G401.6 (cell line): Measurements from ENCODE around the gene C16orf86.
"Not testable (repeated sequence)": the region's sequence is repeated elsewhere in the genome, so short reads cannot be mapped to it uniquely, and the experiment has no call there.

Source experiments
- FAIRE-seq: peaks from 2 replicates; lab custom pipeline; 2012; peaks lifted over from hg19 to GRCh38; lab: Jason Lieb, UNC

Gene C16orf86

DNA sequence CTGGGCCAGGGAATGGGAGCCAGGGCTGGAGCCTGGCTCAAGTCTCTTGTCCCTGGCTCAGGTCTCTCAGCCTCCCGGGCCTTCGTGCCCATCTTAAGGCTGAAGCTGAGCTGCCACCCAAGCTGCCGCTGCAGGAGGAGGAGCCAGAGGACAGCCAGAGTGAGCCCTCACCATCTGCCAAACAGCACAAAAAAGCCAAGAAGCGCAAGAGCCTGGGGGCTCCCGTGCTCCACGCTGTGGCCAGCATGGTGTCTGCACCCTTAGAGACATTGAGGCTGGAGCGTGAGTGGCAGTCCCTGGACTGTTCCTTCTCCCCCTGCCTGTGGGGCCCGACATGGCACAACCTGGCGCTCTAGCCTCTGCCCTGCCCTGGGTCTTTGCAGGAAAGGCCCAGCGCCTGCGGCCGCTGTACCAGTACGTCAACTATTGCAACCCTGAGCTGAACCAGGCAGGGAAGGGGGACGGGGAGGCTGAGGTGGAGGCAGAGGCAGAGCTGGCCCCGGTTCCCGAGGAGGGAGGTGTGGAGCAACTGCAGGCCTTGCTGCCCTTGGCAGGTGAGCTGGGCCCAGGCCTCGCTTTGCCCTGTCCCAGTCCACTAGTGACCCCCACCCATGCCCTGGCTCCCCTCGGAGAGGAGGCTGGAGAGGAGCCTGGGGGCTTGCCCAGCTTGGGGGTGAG lies 1.3 kb downstream of the C16orf86 start:
- no peak for FAIRE-seq

- no peak for FAIRE-seq
These were observed 2.0 kb downstream of the C16orf86 start for GRCh38 chr16:67668495-67669157.

DNA sequence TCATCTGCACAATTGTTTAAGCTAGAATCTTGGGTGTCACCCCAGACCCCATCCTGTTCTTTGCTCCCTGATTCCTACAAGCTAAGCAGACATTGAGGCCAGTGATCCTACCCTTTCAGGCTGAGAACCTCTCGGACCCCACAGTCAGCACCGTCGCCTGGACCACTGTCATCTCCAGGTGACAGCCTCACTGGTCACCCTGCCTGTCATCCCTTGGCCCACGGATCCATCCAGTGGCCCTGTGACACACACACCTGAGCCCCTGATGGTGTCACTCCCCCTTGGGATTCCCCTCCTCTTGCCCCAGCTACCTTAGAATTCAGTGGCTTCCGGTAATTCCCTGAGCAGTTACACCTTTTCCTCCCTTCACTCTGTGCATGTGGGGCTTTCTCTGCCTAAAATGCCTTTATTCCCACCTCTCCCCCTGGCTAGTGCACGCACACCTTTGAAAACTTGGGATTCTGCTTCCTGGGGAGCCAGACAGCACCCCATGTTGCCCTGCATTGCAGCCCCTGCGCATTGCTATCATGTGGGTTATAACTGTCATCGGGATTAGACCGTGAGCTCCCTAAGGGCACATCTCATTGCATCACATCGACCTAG lies 3.0 kb downstream of the C16orf86 start:
- FAIRE-seq, result no peak

DNA sequence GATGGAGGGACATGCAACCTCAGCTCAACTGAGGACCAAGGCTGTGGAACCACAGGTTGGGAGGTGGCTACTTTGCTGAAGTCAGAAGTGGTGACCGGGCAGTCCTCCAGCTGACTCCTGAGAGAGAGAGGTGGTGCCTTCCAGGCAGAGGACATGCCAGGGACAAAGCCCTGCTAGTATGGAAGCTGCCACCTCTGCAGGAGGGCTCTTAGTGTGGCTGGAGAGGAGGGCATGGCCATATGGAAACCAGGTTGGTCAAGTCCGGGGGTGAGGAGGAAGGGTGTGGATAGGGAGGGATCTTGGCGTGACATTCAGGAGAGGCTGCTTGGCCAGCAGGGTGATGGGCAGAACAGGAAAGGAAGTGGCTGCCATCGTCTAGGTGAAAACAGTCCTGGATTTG lies 5.7 kb downstream of the C16orf86 start:
- no peak for FAIRE-seq

- peak; percentile 19 for FAIRE-seq
These were observed 6.4 kb downstream of the C16orf86 start for GRCh38 chr16:67672739-67673662.

DNA sequence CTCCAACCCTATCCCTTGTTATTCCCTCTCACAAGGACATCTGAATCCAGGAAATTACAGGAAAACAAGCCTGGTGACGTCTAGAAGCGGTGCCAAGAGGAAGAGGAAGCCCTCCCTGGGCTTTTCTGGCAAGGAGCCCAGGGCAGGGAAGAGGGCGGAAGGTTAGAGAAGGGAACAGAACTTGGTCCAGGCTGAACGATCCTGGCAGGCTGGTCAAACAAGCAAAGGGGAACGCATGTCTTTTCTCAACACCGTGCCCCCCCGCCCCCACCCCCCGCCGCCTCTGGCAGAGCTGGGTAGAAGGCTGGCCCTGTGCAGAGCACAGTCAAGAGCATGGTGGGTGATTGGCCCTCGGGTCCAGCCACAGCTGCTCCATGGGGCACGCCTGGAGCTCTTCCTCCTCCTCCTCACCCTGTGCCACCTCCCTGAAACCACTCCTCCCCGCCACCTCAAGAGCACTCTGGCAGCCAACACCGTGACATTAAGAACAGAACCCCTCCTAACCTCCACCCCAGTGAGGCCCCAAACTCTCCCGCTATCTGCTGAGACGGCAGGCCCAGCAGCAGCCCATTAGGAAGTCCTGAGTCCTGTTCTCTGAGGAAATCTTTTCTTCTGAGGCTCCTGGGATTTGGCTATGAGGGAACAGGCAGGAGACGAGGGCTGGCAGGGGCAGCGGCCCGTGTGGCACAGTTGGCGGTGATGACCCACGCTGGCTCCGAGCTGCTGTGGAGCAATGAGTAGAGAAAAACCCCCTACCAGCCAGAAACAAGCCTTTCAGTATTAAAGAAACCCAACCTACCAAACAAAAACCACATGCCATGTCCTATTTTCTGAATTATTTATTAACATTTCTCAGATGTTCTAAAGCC lies 7.3 kb downstream of the C16orf86 start:
- FAIRE-seq, result no peak

DNA sequence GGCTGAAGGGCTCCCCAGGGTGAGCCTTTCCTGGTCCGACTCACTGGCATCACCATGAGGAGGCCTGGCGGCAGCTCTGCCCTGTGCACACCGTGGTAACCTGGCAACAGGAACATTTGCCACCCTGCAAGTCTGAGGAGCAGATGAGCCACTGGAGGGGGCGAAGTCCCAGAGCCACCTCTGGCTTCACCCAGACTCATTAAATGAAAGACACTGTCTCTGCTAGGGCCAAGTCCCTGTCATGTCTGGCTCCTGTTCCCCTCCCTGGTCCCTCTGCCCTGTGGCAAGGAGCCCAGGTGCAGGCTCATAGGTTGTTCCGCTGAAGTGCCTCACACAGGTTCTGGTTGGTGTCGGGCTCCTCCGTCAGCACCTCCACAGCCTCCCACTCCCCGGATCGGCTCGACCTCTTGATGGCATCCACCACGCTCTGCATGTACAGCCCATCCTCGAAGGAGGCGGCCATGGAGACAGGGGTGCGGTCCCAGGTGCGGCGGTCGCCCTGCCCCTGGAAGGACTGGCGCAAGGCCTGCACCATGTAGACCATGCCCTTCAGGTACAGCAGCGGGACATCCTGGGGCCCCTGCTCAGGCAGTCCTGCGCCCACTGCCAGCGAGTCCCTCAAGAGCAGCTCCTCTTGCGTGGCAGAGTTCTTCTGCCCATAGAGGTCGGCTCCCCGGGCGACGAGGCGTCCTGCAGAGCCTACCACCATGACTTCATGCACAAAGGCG lies 8.4 kb downstream of the C16orf86 start:
- FAIRE-seq, result no peak

- FAIRE-seq, result no peak
These were observed 8.9 kb downstream of the C16orf86 start for GRCh38 chr16:67675579-67675935.

DNA sequence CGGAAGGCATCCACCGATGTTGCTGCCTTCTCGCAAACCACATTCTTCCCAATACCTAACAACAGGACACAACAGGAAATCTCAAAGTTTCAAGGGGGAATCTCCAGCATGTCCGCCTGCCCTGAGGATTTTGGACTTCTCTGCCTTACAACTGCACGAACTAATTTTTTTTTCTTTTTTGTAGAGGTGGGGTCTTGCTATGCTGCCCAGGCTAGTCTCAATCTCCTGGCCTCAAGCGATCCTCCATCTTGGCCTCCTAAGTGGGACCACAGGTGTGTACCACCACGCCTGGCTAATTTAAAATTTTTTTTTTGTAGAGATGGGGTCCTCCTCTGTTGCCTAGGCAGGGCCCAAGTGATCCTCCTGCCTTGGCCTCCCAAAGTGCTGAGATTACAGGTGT lies 9.4 kb downstream of the C16orf86 start:
- no peak for FAIRE-seq

DNA sequence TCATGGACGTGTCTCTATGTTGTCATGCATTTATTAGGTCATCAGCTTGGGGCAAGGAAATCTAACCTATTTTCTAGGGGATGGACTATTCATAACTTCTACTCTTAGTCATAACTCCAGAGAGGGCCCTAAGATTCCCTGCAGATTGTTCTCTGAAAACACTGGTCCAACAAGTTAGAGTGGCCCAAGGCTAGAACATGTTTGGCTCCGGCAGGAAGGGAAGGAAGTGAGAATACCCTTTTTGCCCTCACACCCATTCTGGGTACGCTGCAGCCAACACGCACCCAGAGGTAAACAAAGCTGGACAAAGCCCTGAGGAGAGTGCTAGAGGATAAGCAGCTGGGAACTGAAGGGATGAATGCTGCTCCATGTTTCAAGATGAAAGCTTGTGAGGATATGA lies 9.9 kb downstream of the C16orf86 start:
- FAIRE-seq, result no peak

GRCh38 chr16:67676939-67677338 lies 10.3 kb downstream of the C16orf86 start:
- FAIRE-seq, result no peak

GRCh38 chr16:67677712-67678111 lies 11.1 kb downstream of the C16orf86 start:
- no peak for FAIRE-seq

- no peak for FAIRE-seq
These were observed 11.9 kb downstream of the C16orf86 start for GRCh38 chr16:67678354-67679023.

- FAIRE-seq, result no peak
These were observed 13.6 kb downstream of the C16orf86 start for GRCh38 chr16:67679935-67680897.

GRCh38 chr16:67683767-67684166 lies 17.2 kb downstream of the C16orf86 start:
- no peak for FAIRE-seq

DNA sequence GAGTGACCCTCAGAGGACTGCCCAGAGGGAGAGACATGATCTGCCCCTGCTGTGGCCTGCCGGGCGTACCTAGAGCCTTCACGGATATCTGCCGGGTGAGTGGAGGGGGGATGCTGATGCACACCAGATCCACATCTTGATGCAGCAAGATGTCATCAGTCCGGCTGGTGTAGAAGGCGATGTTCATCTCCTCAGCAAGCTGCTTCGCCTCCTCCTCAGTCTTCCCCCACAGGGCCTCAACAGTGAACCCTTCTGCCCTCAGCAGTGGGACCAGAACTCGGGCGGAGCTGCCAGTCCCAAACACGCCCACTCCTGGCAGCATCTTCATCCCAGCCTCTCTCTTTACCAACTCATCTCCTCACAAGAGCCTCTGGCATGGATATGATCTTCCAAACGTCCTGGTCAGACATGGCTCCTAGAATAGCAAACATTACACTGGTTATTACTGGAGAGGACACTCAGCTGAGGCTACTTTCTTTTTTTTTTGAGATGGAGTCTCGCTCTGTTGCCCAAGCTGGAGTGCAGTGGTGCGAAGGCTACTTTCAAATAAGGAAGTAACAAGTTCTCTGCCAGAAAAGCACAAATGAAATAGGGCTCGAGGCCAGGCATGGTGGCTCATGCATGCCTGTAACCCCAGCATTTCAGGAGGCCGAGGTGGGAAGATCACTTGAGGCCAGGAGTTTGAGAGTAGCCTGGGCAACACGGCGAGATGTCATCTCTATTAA lies 18.9 kb downstream of the C16orf86 start:
- no peak for FAIRE-seq

DNA sequence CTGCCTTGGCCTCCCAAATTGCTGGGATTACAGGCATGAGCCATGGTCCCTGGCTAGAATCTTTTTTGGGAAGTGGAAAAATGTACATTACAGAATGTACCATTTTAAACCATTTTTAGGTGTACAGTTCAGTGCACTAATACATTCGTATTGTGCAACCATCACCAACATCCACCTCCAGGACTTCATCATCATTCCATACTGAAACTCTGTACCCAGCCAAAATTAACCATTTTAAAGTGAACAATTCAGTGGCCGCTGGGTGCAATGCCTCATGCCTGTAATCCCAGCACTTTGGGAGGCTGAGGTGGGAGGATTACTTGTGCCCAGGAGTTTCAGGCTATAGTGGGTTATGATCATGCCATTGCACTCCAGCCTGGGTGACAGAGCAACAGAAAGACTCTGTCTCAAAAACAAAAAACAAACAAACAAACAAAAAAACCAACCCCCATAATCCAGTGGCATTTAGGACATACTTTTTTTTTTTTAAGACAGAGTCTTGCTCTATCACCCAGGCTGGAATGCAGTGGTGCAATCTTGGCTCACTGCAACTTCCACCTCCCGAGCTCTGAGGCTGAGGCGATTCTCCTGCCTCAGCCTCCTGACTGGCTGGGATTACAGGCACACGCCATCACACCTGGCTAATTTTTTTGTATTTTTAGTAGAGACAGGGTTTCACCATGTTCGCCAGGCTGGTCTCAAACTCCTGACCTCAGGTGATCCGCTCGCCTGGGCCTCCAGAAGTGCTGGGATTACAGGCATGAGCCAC lies 27.1 kb downstream of the C16orf86 start:
- FAIRE-seq, result not testable (repeated sequence)

DNA sequence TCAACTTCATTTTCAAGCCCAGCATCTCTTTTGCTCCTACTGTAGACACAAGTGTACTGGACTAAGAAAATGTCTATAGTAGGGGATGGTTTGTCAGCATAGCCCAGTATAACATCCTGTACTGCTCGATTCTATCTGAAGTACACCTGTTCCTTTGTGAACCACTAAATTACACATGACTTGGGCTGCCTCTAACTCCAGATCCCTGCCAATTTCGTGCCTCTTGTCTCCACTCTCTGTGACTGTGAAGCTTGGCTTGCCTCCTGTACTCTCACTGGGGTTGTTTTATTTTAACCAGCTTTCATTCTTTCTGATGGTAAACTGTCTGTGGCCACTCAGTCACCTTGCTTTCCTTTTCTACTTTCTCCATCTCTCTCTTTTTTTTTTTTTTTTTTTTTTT lies 28.0 kb downstream of the C16orf86 start:
- no peak for FAIRE-seq
